HG03469 (cell line): ENCODE measurements around the gene TMEM109.
A peak's percentile ranks its signal among the peaks of the same experiment; 100 is the strongest.
"Not testable (repeated sequence)": the region's sequence is repeated elsewhere in the genome, so short reads cannot be mapped to it uniquely, and the experiment has no call there.

ENCODE experiments used
- ATAC-seq: cut with Tn5 transposase; IDR thresholded peaks from one replicate; pipeline ENCODE4 v1.9.1; 2021; ENCODE audit warnings: mild to moderate bottlenecking, moderate library complexity, moderate number of reproducible peaks; ENCODE audit not compliant: unreplicated experiment

The TMEM109 gene

GRCh38 chr11:60909680-60910280, 4.2 kb upstream of the TMEM109 start:
- not testable (repeated sequence) for ATAC-seq

GRCh38 chr11:60910281-60910687, 3.7 kb upstream of the TMEM109 start:
- ATAC-seq: no peak

- no peak for ATAC-seq
Measured at GRCh38 chr11:60910711-60911380, 3.1 kb upstream of the TMEM109 start.

GRCh38 chr11:60912223-60912850, 1.6 kb upstream of the TMEM109 start:
- no peak for ATAC-seq

- ATAC-seq: no peak
Measured at GRCh38 chr11:60912851-60913528, 968 bp upstream of the TMEM109 start.

GRCh38 chr11:60914633-60915247, 782 bp downstream of the TMEM109 start:
- ATAC-seq: peak; percentile 11

- ATAC-seq: no peak
Measured at GRCh38 chr11:60915248-60915914, 1.4 kb downstream of the TMEM109 start.

- ATAC-seq: no peak
Measured at GRCh38 chr11:60916669-60917206, 2.8 kb downstream of the TMEM109 start.

GRCh38 chr11:60917267-60917666, 3.3 kb downstream of the TMEM109 start:
- ATAC-seq: no peak

GRCh38 chr11:60918251-60918938, 4.4 kb downstream of the TMEM109 start:
- no peak for ATAC-seq

- no peak for ATAC-seq
Measured at GRCh38 chr11:60918939-60919265, 4.9 kb downstream of the TMEM109 start.

GRCh38 chr11:60919320-60919719, 5.4 kb downstream of the TMEM109 start:
- no peak for ATAC-seq

GRCh38 chr11:60919956-60920355, 6.0 kb downstream of the TMEM109 start:
- ATAC-seq: no peak

GRCh38 chr11:60921259-60921658, 7.3 kb downstream of the TMEM109 start:
- ATAC-seq: no peak

GRCh38 chr11:60921777-60922335, 7.9 kb downstream of the TMEM109 start:
- no peak for ATAC-seq

- no peak for ATAC-seq
Measured at GRCh38 chr11:60922906-60923305, 8.9 kb downstream of the TMEM109 start.

GRCh38 chr11:60923326-60923725, 9.4 kb downstream of the TMEM109 start:
- ATAC-seq: no peak

- no peak for ATAC-seq
Measured at GRCh38 chr11:60923800-60924109, 9.8 kb downstream of the TMEM109 start.

GRCh38 chr11:60924110-60924905, 10.3 kb downstream of the TMEM109 start, which contains the start of gene TMEM132A:
TSS of gene TMEM132A (plus strand) at chr11:60924460. CDS start at chr11:60924634, 174 bp downstream.
- ATAC-seq: no peak
